Pancreas (tissue), 10 donors: Measurements from ENCODE around the gene VPS37C. TPM values are rescaled to one million over a fixed set of nuclear protein-coding genes. Genes with fewer than 3 reads are reported as not detected.

Experiments used
- ATAC-seq, 4 donors: fragments of 200-7000 bp; cut with Tn5 transposase; one replicate each; pipeline versions ENCODE4 v1.8.0 to v1.9.1; 2020; ENCODE audit warnings: mild to moderate bottlenecking in 4 of 4, moderate library complexity in 4 of 4
- DNase-seq, 6 donors: peaks; one replicate each; pipeline ENCODE4 v3.0.0-alpha.2; 2020
- FAIRE-seq: peaks from 2 replicates; lab custom pipeline; 2012; peaks lifted over from hg19 to GRCh38; lab: Jason Lieb, UNC
- H3K27ac ChIP-seq, 4 donors: fragments of 200-600 bp; sonication (generic); 1 replicate in 3 of 4; 2 replicates in 1 of 4; pipeline versions ENCODE4 v1.5.0 to v1.8.0; 2020
- H3K27me3 ChIP-seq, 4 donors: fragments of 200-600 bp; one replicate each; pipeline ENCODE4 v1.8.0; 2021
- H3K36me3 ChIP-seq, 3 donors: fragments of 200-600 bp; sonication (generic) in 1 of 3; one replicate each; pipeline versions ENCODE4 v1.5.0 to v1.8.0; 2020 to 2021
- H3K4me1 ChIP-seq, 3 donors: fragments of 200-600 bp; one replicate each; pipeline ENCODE4 v1.8.0; 2021
- H3K4me3 ChIP-seq, 4 donors: fragments of 200-600 bp; sonication (generic) in 2 of 4; one replicate each; pipeline versions ENCODE4 v1.5.0 to v1.8.0; 2020 to 2021
- H3K9me3 ChIP-seq, 4 donors: fragments of 200-600 bp; one replicate each; pipeline ENCODE4 v1.8.0; 2021
- CTCF ChIP-seq, 4 donors: fragments of 200-600 bp; sonication (generic) in 3 of 4; IDR thresholded peaks; one replicate each; pipeline versions ENCODE4 v1.5.0 to v1.8.0; 2021; ENCODE audit warnings: antibody characterized with exemption in 4 of 4
- WGBS, 2 donors: extraction: QIAGEN DNeasy Blood & Tissue Kit; methylation state at CpG; one replicate each; pipeline ENCODE4 v1.1.7; 2013; 5-methylcytosine and 5-hydroxymethylcytosine counted together
- intact Hi-C, 3 donors: fragments of 100-400 bp; cut with DNase I; formaldehyde crosslinking; loops; one replicate each; pipeline versions ENCODE4 v1.11.1 to v1.14.2; 2022
- polyA plus RNA-seq, 2 donors: library from polyadenylated mRNA; stranded (reverse); fragments of 200-250 nt; gene quantifications; one replicate each; pipeline ENCODE4 v1.2.3, GENCODE V29; 2013
- total RNA-seq, 6 donors: library from RNA; stranded (reverse); fragmentation: NEBNext Ultra II Directional in 4 of 6; extraction: Animal tissue kit (Norgen Biotek cat#: 25700) in 4 of 6; gene quantifications; one replicate each; pipeline versions ENCODE4 v1.2.1 to v1.2.4, GENCODE V29; 2021 to 2023
- donor health status: healthy with polysubstance abuse.
- donor health status: DM: no; HTN: no; CAD: no; lungs with moderate emphysema.
- donor health status: DM: no; HTN: no; CAD: no.
- donor health status: control.
- donor health status: control.
- donor health status: Bipolar disorder and iron deficiency.
- donor health status: DM: yes; HTN: yes; CAD: no.
- donor health status: DM: no; HTN: no; CAD: no.
- donor health status: DM: no; HTN: no; CAD: no.
- donor health status: DM: yes; HTN: yes; CAD: no.

VPS37C gene
- total and polyA plus RNA-seq, 8 donors, result 12.1 to 25.7 (median 16.2) TPM

GRCh38 chr11:61194169-61194671 lies 33.0 kb upstream of the VPS37C start:
- Histone ChIP-seq H3K27me3 (peaks cover 0 to 4% (median 0%) of the 10 kb centered on the region in 4 donors), H3K9me3 (no peaks in the 10 kb centered on the region), H3K36me3 (no peaks in the 10 kb centered on the region), H3K4me3 (no peak overlapping the region), H3K4me1 (no peaks in the 10 kb centered on the region), H3K27ac (no peak overlapping the region)
- WGBS, 2 donors, result 78 to 84% methylated on average over 12 of the region's 12 CpGs
- DNase-seq, result peak in 1 of 6 donors; percentile 54
- intact Hi-C loops, result no loop called here
- no peak for ATAC-seq
- FAIRE-seq, result no peak
- no peak for TF ChIP-seq CTCF (IDR thresholded peaks at IDR 0.05)

- Histone ChIP-seq H3K4me3 (no peak overlapping the region), H3K27me3 (peaks cover 0 to 4% (median 0%) of the 10 kb centered on the region in 4 donors), H3K9me3 (no peaks in the 10 kb centered on the region), H3K27ac (no peak overlapping the region), H3K36me3 (no peaks in the 10 kb centered on the region), H3K4me1 (no peaks in the 10 kb centered on the region)
- intact Hi-C loops, result no loop called here
- no peak for TF ChIP-seq CTCF (IDR thresholded peaks at IDR 0.05)
- DNase-seq (no peak), FAIRE-seq (no peak), ATAC-seq (no peak)
- WGBS, 2 donors, result 37 to 41% methylated on average over 11 to 12 of the region's 12 CpGs
These were observed 32.4 kb upstream of the VPS37C start for GRCh38 chr11:61193596-61193995.

GRCh38 chr11:61189933-61190332 lies 28.7 kb upstream of the VPS37C start:
- FAIRE-seq, result no peak
- DNase-seq, result no peak
- Histone ChIP-seq H3K4me1 (no peaks in the 10 kb centered on the region), H3K27ac (no peak overlapping the region), H3K9me3 (no peaks in the 10 kb centered on the region), H3K36me3 (no peaks in the 10 kb centered on the region), H3K4me3 (no peak overlapping the region), H3K27me3 (peaks cover 0 to 4% (median 0%) of the 10 kb centered on the region in 4 donors)
- no peak for ATAC-seq
- no peak for TF ChIP-seq CTCF (IDR thresholded peaks at IDR 0.05)
- WGBS, 2 donors, result 71 to 76% methylated on average over 8 of the region's 8 CpGs
- intact Hi-C loops, result loop anchor here in 2 of 3 donors (10.0 kb wide), 1 partner anchor 355 kb away; no protein-coding TSS in a partner anchor

- TF ChIP-seq CTCF (IDR thresholded peaks at IDR 0.05), result peak; percentile 79 to 91 (median 85)
- FAIRE-seq, result no peak
- H3K36me3 ChIP-seq, result no peaks in the 10 kb centered on the region
- H3K27ac ChIP-seq, result no peak overlapping the region
- WGBS, 2 donors, result 40 to 44% methylated on average over 11 of the region's 11 CpGs
- H3K9me3 ChIP-seq, result no peaks in the 10 kb centered on the region
- H3K4me3 ChIP-seq, result no peak overlapping the region
- peak; percentile 50 to 96 (median 92) for ATAC-seq
- H3K27me3 ChIP-seq, result peaks cover 0 to 4% (median 0%) of the 10 kb centered on the region in 4 donors
- intact Hi-C loops, result loop anchor here in 2 of 3 donors (10.0 kb wide), 1 partner anchor 353 kb away; no protein-coding TSS in a partner anchor
- H3K4me1 ChIP-seq, result no peaks in the 10 kb centered on the region
- DNase-seq, result peak in 5 of 6 donors; percentile 47 to 85 (median 63)
These were observed 26.4 kb upstream of the VPS37C start for GRCh38 chr11:61187505-61188130.

GRCh38 chr11:61186504-61186903 lies 25.3 kb upstream of the VPS37C start:
- ATAC-seq, result no peak
- WGBS, 2 donors, result 63 to 68% methylated on average over 8 of the region's 8 CpGs
- Histone ChIP-seq H3K27ac (no peak overlapping the region), H3K9me3 (no peaks in the 10 kb centered on the region), H3K4me3 (no peak overlapping the region), H3K27me3 (peaks cover 0 to 3% (median 0%) of the 10 kb centered on the region in 4 donors), H3K36me3 (no peaks in the 10 kb centered on the region), H3K4me1 (no peaks in the 10 kb centered on the region)
- no peak for TF ChIP-seq CTCF (IDR thresholded peaks at IDR 0.05)
- intact Hi-C loops, result loop anchor here in 2 of 3 donors (10.0 kb wide), 1 partner anchor 352 kb away; no protein-coding TSS in a partner anchor
- no peak for DNase-seq
- no peak for FAIRE-seq
